GM21786 (cell line): ENCODE data around the gene THOC1.

Experiments used
- ATAC-seq: cut with Tn5 transposase; IDR thresholded peaks from one replicate; pipeline ENCODE4 v1.9.1; 2021; ENCODE audit not compliant: unreplicated experiment

THOC1 gene

DNA sequence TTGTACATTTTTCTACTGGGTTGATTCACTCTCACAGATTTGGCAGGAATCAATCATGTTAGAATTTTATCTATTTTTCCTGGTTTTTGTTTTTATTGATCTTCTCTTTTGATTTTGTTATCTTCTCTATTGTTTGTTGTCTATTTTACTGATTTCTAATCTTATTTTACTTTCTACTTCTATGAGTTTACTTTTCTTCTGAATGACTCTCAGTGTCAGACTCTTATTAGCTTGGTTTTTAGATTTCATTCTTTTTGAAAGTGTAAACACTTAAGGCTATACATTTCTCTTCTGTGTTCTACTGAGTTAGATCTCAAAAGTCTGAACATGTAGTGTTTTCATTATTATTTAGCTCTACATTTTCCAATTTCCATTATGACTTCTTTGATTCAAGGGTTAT is 47.1 kb downstream of the THOC1 start:
- no peak for ATAC-seq

- no peak for ATAC-seq
Measured at GRCh38 chr18:217532-218336, 50.1 kb downstream of the THOC1 start.

DNA sequence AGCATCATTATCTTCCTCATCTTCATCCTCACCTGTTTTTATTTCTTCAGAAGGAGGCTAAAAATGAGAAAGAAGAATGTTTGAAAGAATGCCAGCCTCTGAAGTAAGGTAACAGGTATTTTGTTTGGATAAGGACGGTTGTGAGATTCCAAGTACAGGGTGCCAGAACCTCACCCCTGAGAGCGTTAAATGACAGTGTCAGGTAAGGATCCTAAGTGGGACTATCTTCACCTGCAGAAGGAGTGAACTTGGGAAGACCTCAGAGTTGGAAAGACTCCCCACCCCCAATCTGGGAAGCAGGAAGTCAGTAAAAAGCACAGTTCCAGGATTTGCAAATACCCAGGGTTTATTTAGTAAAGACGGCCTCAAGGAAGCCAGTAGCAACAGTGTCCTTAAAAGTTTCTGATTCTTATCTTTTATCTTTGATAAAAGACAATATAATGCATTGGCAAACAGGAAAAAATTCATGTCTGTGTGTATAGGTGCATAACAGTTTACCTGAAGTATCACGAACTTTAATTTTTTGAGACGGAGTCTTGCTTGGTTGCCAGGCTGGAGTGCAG is 52.3 kb downstream of the THOC1 start:
- ATAC-seq, result no peak

DNA sequence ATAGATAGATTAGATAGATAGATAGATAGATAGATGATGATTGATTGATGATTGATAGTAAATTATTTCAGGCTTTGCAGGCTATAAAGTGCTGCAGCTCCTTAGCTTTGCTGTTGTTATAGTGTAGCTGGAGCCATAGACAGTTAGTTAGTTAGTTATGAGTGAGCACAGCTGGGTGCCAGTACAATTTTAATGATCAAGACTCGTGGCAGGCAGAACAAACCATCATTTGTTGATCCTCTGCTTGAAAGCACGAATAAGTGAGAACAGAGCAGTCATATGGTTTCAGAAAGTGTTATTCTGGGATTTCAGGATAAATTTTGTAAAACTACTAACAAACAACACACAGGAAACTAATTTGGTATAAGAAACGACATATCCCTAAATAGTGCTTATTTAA is 53.9 kb downstream of the THOC1 start:
- no peak for ATAC-seq

- no peak for ATAC-seq
Measured at GRCh38 chr18:213505-213904, 54.3 kb downstream of the THOC1 start.

DNA sequence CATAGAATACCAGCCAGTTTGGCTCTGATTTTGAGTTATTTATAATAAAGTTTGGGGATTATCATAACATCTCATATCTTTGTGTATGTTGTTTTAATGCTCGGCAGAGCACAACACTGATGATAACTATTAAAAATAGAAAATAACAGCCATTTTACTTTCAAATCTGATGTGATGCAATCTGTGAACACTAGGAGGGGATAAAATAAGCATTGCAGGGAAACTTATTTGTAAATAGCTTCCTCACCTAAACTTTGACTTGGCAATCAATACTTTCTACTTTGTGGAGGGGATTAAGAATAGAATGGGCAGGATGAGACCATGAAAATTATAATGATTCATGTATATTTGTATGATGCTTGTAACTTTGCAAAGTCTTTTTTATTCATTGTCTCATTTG is 55.1 kb downstream of the THOC1 start:
- no peak for ATAC-seq

- ATAC-seq, result no peak
Measured at GRCh38 chr18:211582-211981, 56.3 kb downstream of the THOC1 start.

- ATAC-seq, result no peak
Measured at GRCh38 chr18:210733-211132, 57.1 kb downstream of the THOC1 start.

DNA sequence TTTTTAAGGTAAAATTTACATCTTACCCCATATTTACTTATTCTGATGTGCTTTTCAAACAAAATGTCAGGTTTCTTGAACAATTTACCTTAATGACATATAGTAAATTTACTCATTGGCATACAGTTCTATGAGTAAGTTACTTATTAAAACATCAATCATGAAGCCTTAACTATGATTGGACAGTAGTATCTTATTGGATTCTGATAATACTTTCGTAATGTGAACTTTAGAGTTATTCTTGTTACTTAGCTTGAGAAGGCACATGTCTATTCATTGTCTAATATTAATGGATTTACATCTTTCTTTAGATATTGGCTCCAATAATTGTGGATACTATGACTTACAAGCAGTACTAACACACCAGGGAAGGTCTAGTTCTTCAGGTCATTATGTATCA is 57.8 kb downstream of the THOC1 start:
- no peak for ATAC-seq

- ATAC-seq, result no peak
Measured at GRCh38 chr18:199768-200167, 68.1 kb downstream of the THOC1 start.

DNA sequence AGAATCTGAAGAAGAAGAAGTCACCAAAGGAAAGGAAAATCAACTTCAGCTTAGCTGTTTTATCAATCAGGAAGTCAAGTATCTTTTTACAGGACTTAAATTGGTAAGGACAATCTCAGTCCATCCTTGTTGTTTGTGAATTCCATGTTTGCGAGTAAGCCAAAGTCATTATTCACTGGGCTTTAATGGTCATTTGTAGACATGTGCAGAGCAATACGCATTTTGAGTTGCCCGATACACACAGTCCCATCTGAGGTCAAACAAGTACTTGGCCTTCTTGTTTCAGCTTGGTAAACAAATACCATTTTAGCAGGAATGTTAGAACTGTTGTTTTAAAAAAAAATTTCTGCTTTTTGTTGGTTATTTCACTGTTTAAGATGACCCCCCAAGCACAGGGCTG is 68.6 kb downstream of the THOC1 start:
- no peak for ATAC-seq

DNA sequence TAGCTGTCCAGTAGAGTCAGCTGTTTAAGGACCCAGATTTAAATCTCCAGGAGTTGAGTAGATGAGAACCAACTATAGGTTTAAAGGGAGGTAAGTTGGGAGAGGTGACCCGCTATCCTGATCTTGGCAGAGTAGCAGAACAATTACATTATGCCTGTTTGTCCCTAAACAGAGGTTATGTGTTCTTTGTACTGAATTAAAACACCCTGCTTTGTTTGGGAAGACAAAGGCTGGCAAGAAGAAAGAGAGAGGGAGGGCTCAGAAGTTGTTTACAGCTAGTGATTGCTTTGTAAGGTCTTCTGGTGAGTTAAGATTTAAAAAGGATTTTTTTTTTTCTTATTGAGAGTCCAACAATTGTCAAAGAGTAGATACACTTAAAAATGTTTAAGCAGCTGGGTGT is 72.2 kb downstream of the THOC1 start:
- no peak for ATAC-seq

- no peak for ATAC-seq
Measured at GRCh38 chr18:192801-193200, 75.0 kb downstream of the THOC1 start.

DNA sequence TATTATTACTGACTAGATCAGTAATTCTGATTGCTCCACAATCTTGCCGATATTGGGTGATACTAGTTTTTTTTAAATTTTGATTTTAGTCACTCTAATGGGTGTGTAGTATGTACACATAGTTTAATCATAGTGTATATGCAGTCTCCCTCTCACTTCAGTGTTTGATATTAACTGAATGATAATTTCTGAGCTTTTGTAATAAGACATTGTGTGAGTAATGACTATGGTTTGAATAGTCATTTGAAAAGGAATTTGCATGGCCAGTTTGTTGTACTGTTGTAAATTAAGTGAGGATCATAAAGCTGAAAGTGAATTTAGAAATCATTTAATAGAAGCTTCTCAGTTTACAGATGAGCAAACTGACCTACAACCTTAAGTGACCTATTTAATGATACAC is 76.1 kb downstream of the THOC1 start:
- ATAC-seq, result no peak

DNA sequence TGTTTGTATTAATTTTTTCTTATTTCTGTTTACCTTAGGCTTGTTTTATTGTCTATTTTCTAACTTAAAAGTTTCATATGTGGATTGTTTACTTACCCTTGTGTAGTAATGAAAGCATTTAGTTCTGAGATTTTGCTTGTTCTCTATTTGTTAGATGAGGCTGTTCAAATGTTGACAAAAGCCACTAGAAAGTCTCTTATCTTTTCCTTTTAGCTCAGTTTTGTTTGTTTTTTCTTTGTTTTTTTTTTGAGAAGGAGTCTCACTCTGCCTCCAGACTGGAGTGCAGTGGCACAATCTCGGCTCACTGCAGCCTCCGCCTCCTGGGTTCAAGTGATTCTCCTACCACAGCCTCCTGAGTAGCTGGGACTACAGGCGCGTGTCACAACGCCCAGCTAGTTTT is 78.6 kb downstream of the THOC1 start:
- ATAC-seq, result no peak

DNA sequence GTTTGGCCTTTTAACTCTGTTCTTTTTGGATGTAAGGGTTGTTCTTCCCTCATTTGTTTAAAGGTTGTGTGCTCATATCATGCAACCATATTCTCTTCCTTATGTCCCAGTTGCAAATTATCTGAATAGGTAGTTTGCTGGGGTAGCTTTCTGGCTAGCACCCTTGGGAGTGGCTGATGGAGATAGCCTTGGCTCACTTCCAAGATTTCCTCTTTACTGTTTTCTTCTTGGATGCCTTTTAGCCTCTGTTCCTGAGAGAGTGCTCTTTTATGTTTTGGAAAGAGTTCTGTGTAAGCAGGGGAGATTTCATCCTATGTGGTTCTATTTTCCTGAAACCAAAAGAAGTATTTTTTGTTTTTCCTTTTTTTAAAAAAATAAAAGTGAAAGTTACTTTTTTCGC is 84.1 kb downstream of the THOC1 start:
- no peak for ATAC-seq

- ATAC-seq, result no peak
Measured at GRCh38 chr18:181711-182110, 86.1 kb downstream of the THOC1 start.

GRCh38 chr18:179499-179898 is 88.3 kb downstream of the THOC1 start:
- no peak for ATAC-seq

DNA sequence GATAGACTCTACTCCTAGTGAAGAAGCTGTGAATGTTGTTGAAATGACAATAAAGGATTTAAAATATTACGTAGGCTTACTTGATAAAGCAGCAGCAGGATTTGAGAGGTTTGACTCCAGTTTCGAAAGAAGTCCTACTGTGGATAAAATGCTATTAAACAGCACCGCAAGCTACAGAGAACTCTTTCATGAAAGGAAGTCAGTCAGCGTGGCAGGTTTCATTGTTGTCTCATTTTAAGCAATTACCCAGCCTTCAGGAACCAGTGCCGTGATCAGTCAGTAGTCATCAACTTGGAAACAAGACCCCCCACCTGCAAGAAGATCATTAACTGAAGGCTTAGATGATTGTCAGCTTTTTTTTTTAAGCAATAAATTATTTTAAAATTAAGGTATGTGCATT is 95.5 kb downstream of the THOC1 start:
- ATAC-seq, result no peak
